BLaER1 treated with 17β-estradiol and CSF1 and Interleukin-3, amounts not matched to agents 10 nM and 100 nM (cell line): ENCODE measurements around the gene PCDHGA10.
"Not testable (repeated sequence)": the region's sequence is repeated elsewhere in the genome, so short reads cannot be mapped to it uniquely, and the experiment has no call there.

Source experiments
- H3K27ac ChIP-seq, 11 experiments: shearing (Covaris generic); formaldehyde crosslinking; 2 replicates each; pipeline ENCODE4 v1.8.1; 2022
- H3K27me3 ChIP-seq, 11 experiments: shearing (Covaris generic); formaldehyde crosslinking; 2 replicates each; pipeline ENCODE4 v1.8.1; 2022
- H3K36me3 ChIP-seq, 11 experiments: shearing (Covaris generic); formaldehyde crosslinking; 2 replicates each; pipeline ENCODE4 v1.8.1; 2022
- H3K4me1 ChIP-seq, 10 experiments: shearing (Covaris generic); formaldehyde crosslinking; 2 replicates each; pipeline ENCODE4 v1.8.1; 2022
- H3K4me2 ChIP-seq, 11 experiments: shearing (Covaris generic); formaldehyde crosslinking; 2 replicates each; pipeline ENCODE4 v1.8.1; 2022
- H3K4me3 ChIP-seq, 10 experiments: shearing (Covaris generic); formaldehyde crosslinking; 2 replicates each; pipeline ENCODE4 v1.8.1; 2022
- H3K9ac ChIP-seq, 11 experiments: shearing (Covaris generic); formaldehyde crosslinking; 2 replicates each; pipeline ENCODE4 v1.8.1; 2022
- H3K9me3 ChIP-seq, 11 experiments: shearing (Covaris generic); formaldehyde crosslinking; replicated peaks in 1 of 11; 2 replicates each; pipeline ENCODE4 v1.8.1; 2022
- H4K20me1 ChIP-seq, 11 experiments: shearing (Covaris generic); formaldehyde crosslinking; 2 replicates each; pipeline ENCODE4 v1.8.1; 2022
- Cebpa-rat ChIP-seq, 11 experiments: shearing (Covaris generic); IDR thresholded peaks; 2 replicates each; pipeline ENCODE4 v1.8.1; 2022

PCDHGA10 gene

GRCh38 chr5:141374627-141375026, 38.2 kb upstream of the PCDHGA10 start:
- H3K27ac ChIP-seq: no peak overlapping the region
- no peak for TF ChIP-seq Cebpa-rat (IDR thresholded peaks at IDR 0.05)
- H4K20me1 ChIP-seq: no peaks in the 10 kb centered on the region
- no peak overlapping the region for H3K9ac ChIP-seq
- no peaks in the 10 kb centered on the region for H3K4me1 ChIP-seq
- peaks cover 0 to 6% (median 0%) of the 10 kb centered on the region in 11 experiments; a peak in 2 of 22 replicates for H3K27me3 ChIP-seq
- peaks cover 77 to 90% (median 84%) of the 10 kb centered on the region in 11 experiments for H3K9me3 ChIP-seq
- peaks cover 0 to 9% (median 0%) of the 10 kb centered on the region in 11 experiments; a peak in 4 of 22 replicates for H3K36me3 ChIP-seq
- H3K4me3 ChIP-seq: no peak overlapping the region
- no peak overlapping the region for H3K4me2 ChIP-seq

DNA sequence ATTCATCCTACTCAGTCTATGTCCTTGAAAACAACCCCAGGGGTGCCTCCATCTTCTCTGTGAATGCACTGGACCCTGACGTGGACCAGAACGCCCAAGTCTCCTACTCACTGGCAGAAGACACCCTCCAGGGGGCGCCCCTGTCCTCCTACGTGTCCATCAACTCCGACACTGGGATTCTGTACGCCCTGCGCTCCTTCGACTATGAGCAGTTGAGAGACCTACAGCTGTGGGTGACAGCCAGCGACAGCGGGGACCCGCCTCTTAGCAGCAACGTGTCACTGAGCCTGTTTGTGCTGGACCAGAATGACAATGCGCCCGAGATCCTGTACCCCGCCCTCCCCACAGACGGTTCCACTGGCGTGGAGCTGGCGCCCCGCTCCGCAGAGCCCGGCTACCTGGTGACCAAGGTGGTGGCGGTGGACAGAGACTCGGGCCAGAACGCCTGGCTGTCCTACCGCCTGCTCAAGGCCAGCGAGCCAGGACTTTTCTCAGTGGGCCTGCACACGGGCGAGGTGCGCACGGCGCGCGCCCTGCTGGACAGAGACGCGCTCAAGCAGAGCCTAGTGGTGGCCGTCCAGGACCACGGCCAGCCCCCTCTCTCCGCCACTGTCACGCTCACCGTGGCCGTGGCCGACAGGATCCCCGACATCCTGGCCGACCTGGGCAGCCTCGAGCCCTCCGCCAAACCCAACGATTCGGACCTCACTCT, 37.2 kb upstream of the PCDHGA10 start:
- not testable (repeated sequence) for H3K36me3 ChIP-seq, H3K27ac ChIP-seq, H3K9ac ChIP-seq, H3K4me2 ChIP-seq, H3K27me3 ChIP-seq, H3K4me1 ChIP-seq, H4K20me1 ChIP-seq, H3K4me3 ChIP-seq
- H3K9me3 ChIP-seq: peaks cover 69 to 86% (median 75%) of the 10 kb centered on the region in 11 experiments

GRCh38 chr5:141382469-141383294, 30.1 kb upstream of the PCDHGA10 start, which contains the start of gene PCDHGA7:
Gene PCDHGA7 (plus strand): TSS chr5:141382742. CDS start chr5:141382900, 158 bp downstream.
- Histone ChIP-seq H4K20me1 (no peaks in the 10 kb centered on the region), H3K36me3 (peaks cover 0 to 4% (median 0%) of the 10 kb centered on the region in 11 experiments; a peak in 1 of 22 replicates), H3K4me3 (no peak within 1 kb of the TSS), H3K9ac (no peak within 1 kb of the TSS), H3K4me2 (no peak within 1 kb of the TSS), H3K9me3 (peaks cover 47 to 79% (median 52%) of the 10 kb centered on the region in 11 experiments), H3K27ac (no peak within 1 kb of the TSS), H3K4me1 (no peaks in the 10 kb centered on the region), H3K27me3 (no peaks in the 10 kb centered on the region)
- TF ChIP-seq Cebpa-rat (IDR thresholded peaks at IDR 0.05): no peak

DNA sequence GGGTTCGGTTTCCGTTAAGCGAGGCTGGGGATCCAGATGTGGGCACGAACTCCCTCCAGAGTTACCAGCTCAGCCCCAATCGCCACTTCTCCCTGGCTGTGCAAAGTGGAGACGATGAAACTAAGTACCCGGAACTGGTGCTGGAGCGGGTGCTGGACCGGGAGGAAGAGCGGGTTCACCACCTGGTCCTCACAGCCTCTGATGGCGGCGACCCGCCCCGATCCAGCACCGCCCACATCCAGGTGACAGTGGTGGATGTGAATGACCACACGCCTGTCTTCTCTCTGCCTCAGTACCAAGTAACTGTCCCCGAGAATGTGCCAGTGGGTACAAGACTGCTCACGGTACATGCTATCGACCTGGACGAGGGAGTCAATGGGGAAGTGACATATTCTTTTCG, 29.4 kb upstream of the PCDHGA10 start:
- H3K4me1 ChIP-seq: no peaks in the 10 kb centered on the region
- H3K4me3 ChIP-seq: no peak overlapping the region
- no peaks in the 10 kb centered on the region for H3K27me3 ChIP-seq
- H3K9me3 ChIP-seq: peaks cover 47 to 75% (median 54%) of the 10 kb centered on the region in 11 experiments
- no peak overlapping the region for H3K4me2 ChIP-seq
- no peaks in the 10 kb centered on the region for H4K20me1 ChIP-seq
- H3K9ac ChIP-seq: no peak overlapping the region
- peaks cover 0 to 4% (median 0%) of the 10 kb centered on the region in 11 experiments; a peak in 1 of 22 replicates for H3K36me3 ChIP-seq
- no peak overlapping the region for H3K27ac ChIP-seq
- no peak for TF ChIP-seq Cebpa-rat (IDR thresholded peaks at IDR 0.05)

DNA sequence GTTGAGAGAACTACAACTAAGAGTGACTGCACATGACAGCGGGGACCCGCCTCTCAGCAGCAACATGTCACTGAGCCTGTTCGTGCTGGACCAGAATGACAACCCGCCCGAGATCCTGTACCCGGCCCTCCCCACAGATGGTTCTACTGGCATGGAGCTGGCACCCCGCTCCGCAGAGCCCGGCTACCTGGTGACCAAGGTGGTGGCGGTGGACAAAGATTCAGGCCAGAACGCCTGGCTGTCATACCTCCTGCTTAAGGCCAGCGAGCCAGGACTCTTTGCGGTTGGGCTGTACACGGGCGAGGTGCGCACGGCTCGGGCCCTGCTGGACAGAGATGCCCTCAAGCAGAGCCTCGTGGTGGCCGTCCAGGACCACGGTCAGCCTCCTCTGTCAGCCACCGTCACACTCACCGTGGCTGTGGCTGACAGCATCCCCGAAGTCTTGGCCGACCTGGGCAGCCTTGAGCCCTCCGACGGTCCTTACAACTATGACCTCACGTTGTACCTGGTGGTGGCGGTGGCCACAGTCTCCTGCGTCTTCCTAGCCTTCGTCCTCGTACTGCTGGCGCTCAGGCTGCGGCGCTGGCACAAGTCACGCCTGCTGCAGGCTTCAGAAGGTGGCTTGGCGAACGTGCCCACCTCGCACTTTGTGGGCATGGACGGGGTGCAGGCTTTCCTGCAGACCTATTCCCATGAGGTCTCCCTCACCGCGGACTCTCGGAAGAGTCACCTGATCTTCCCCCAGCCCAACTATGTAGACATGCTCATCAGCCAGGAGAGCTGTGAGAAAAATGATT, 28.1 kb upstream of the PCDHGA10 start:
- no peak overlapping the region for H3K9ac ChIP-seq
- H3K36me3 ChIP-seq: peaks cover 0 to 4% (median 0%) of the 10 kb centered on the region in 11 experiments; a peak in 2 of 22 replicates
- no peak overlapping the region for H3K4me2 ChIP-seq
- H3K9me3 ChIP-seq: peaks cover 60 to 86% (median 67%) of the 10 kb centered on the region in 11 experiments
- no peaks in the 10 kb centered on the region for H4K20me1 ChIP-seq
- H3K4me1 ChIP-seq: peaks cover 0 to under 1% (median 0%) of the 10 kb centered on the region in 10 experiments; a peak in 2 of 20 replicates
- no peak for TF ChIP-seq Cebpa-rat (IDR thresholded peaks at IDR 0.05)
- H3K27ac ChIP-seq: no peak overlapping the region
- no peak overlapping the region for H3K4me3 ChIP-seq
- H3K27me3 ChIP-seq: no peaks in the 10 kb centered on the region

DNA sequence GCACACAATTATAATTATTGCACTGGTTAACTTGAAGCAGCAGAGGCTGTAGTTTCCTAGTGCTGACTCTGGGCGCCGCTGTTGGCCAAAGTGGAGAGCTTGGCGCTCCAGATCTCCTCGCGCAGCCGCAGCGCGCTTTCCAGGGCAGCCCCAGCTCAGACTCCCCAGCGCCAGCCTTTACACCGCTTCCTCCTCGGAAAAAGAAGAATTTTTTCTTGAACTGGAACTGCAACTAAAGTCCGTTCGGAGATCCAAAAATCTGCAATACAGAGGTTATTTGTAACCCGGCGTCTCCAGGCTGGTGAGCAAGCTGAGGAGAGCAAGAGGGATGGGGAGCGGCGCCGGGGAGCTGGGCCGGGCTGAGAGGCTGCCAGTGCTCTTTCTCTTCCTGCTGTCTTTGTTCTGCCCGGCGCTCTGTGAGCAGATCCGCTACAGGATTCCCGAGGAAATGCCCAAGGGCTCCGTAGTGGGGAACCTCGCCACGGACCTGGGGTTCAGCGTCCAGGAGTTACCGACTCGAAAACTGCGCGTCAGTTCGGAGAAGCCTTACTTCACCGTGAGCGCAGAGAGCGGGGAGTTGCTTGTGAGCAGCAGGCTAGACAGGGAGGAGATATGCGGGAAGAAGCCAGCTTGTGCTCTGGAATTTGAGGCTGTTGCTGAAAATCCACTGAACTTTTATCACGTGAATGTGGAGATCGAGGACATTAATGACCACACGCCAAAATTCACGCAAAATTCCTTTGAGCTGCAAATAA, 25.1 kb upstream of the PCDHGA10 start, which contains the start of gene PCDHGB4:
PCDHGB4 (plus strand) TSS at position 142 of the 755 bp plus-strand sequence; CDS start at position 329, 187 bp downstream.
- not testable (repeated sequence) for H3K4me3 ChIP-seq, H3K4me2 ChIP-seq, H3K36me3 ChIP-seq, H4K20me1 ChIP-seq, H3K27me3 ChIP-seq, H3K9ac ChIP-seq, H3K27ac ChIP-seq
- H3K4me1 ChIP-seq: peaks cover 0 to 14% (median 2%) of the 10 kb centered on the region in 10 experiments; a peak in 7 of 20 replicates
- H3K9me3 ChIP-seq: peaks cover 58 to 73% (median 66%) of the 10 kb centered on the region in 11 experiments

GRCh38 chr5:141388661-141389060, 24.1 kb upstream of the PCDHGA10 start:
- Histone ChIP-seq H3K27ac (no peak overlapping the region), H3K9me3 (peaks cover 58 to 73% (median 66%) of the 10 kb centered on the region in 11 experiments), H3K36me3 (peaks cover 0 to 5% (median 0%) of the 10 kb centered on the region in 11 experiments; a peak in 1 of 22 replicates), H3K4me3 (no peak overlapping the region), H3K9ac (no peak overlapping the region), H3K27me3 (no peaks in the 10 kb centered on the region; a peak in 1 of 22 replicates), H3K4me1 (peaks cover 0 to 14% (median 2%) of the 10 kb centered on the region in 10 experiments; a peak in 7 of 20 replicates), H4K20me1 (no peaks in the 10 kb centered on the region), H3K4me2 (no peak overlapping the region)
- TF ChIP-seq Cebpa-rat (IDR thresholded peaks at IDR 0.05): peak; percentile 55 to 97 (median 80); a peak in 19 of 22 replicates
